GM18870 (cell line): ENCODE measurements around the gene RBBP8NL.

Experiments
- ATAC-seq: cut with Tn5 transposase; IDR thresholded peaks from one replicate; pipeline ENCODE4 v1.9.1; 2021; ENCODE audit warnings: moderate library complexity; ENCODE audit not compliant: unreplicated experiment

The RBBP8NL gene

DNA sequence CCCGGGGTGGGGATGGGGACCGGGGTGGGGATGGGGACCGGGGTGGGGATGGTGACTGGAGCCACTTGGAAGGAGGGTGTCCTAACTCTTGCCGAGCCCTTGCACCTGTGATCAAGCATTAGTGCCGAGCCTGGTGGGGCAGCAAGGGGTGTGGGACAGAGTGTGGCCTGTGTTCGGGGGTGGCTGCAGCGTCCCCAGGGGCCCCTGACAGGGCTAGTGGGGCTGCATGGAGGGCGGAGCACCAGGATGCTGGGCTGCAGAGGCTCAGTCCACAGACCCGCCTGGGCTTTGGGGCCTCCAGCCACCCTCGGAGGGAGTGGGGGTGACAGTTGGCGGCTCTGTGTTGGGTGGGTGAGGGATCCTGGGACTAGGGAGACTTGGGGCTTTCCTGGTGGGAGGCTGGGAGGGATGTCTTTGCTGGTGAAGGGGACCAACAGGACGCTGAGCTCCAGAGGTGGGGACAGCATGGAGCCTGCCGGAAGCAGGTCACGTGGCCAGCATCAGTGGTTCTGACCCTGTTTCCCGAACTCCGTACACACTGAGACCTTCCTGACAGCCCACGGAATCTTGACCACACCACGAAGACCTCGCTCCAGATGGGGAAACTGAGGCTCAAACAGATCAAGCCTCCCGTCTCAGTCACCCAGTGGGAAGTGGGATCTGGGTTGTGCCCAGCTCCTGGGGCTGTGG, 4.6 kb downstream of the RBBP8NL start:
- ATAC-seq, result no peak

DNA sequence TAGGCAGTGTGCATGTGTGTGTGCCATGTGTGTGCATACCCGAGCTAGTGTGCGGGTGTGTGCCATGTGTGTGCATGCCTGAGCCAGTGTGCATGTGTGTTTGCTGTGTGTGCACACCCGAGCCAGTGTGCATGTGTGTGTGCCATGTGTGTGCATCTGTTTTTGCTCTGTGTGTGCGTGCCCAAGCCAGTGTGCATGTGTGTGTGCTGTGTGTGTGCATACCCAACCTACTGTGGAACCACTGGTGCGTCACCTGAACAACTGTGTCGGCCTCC, 5.7 kb downstream of the RBBP8NL start:
- no peak for ATAC-seq

DNA sequence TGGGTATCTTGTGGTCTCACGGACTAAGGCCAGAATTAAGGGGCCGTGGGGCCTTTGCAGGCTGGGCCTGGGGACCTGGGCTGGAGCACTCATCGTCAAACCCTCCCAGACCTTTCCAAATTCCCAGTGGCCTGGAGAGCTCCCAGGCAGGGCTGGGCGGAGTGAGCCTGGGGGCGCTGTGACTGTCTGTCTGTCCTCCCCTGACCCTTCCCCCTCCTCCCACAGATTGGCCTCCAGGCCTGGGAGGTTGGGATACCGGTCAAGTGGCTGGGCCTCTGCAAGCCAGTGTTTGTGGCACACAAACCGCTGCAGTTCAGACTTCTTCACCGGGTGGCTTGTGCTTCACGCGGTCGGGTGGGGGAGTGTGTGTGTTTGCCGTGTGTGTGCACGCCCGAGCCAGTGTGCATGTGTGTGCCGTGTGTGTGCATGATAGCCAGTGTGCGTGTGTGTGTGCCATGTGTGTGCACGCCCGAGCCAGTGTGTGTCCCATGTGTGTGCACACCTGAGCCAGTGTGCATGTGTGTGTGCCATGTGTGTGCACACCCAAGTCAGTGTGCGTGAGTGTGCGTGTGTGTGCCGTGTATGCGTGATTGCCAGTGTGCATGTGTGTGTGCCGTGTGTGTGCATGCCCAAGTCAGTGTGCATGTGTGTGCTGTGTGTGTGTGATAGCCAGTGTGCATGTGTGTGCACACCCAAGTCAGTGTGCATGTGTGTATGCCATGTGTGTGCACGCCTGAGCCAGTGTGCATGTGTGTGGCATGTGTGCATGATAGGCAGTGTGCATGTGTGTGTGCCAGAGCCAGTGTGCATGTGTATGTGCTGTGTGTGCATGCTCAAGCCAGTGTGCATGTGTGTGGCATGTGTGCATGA, 6.3 kb downstream of the RBBP8NL start:
- ATAC-seq, result no peak

DNA sequence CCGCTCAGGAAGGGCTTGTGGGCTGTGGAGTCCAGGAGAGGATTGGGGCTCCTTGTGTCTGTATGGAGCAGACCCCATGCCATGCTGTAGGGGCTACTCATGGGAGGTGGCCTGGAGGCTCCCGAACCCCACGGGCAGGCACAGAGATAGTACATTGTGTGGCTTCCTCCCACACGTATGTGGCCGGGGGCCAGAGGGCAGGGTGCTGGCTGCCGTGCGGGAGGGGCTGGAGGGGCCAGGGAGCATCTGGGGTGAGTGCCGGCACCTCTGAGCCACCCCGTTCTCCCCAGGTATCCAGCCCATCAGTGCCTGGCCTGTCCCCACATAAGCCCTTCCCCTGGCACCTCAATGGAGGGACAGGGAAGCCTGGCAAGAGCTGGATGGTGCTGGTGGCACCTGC, 7.6 kb downstream of the RBBP8NL start:
- no peak for ATAC-seq

DNA sequence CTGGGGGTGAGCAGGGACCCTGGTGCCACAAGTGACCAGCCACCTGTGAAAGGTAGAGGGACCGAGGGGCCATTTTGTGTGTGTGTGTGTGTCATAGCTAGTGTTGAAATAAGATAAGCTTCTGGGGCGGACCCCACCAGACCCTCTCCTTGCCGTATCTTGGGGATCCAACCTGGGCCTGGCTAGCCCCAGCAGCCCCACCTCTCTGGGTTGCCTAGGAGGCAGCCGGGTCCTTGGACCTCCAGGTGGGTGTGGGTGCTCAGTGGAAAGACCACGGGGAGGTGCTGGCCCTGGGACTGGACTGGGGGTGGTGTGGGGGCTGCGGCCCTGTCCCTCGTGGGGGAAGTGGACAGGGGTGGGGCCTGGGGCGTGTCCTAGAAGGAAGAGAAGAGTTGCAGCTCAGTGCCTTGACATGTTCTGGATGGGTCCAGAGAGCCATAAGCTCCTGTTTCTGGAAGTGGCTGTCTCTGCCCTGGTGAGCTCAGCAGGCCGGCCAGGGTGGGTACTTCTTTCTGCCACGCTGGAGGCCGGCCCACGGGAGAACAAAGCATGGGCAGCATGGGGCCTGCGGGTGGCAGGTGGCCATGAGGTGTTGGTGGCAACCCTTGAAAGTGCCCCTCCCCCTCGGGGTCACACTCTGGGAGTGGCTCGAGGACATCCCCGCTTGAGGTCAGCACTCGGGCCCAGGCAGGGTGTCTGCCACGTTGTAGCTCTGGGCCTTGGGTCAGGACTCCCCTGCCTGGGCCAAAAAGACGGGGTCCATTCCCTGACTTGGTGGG, 8.4 kb downstream of the RBBP8NL start:
- ATAC-seq, result no peak

DNA sequence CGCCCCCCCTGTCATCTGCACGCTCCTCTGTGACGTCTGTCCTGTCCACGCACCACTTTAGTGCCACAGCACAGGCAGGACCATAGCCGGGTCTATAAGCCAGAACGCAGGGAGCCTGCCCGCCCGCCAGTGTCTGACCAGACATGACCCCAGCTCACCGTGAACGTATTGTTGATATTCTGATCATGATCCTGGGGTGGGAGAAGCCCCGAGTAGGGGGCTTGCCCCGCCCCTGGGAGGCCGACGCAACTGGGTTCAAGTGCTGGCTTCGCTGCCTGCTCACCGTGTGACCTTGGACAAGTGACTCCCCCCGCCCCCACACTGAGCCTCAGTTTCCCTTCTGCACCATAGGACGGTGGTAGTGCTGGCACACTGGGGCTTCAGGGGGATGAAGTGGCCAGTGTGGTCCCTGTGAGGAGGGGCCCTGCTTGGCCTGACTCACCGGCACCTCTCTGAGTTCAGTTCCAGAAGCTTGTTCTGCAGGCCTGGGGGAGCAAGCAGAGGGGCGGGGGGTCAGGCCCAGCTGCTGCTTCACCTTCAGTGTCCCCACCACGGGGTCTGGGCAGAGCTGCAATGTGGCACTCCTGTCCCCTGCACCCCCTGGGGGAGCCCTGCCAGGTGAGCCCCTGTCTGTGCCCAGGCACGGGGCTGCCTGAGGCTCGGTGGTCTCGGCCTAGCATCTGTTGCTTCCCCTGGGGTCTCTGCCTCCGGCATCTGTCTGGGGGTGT, 9.2 kb downstream of the RBBP8NL start:
- ATAC-seq, result no peak

DNA sequence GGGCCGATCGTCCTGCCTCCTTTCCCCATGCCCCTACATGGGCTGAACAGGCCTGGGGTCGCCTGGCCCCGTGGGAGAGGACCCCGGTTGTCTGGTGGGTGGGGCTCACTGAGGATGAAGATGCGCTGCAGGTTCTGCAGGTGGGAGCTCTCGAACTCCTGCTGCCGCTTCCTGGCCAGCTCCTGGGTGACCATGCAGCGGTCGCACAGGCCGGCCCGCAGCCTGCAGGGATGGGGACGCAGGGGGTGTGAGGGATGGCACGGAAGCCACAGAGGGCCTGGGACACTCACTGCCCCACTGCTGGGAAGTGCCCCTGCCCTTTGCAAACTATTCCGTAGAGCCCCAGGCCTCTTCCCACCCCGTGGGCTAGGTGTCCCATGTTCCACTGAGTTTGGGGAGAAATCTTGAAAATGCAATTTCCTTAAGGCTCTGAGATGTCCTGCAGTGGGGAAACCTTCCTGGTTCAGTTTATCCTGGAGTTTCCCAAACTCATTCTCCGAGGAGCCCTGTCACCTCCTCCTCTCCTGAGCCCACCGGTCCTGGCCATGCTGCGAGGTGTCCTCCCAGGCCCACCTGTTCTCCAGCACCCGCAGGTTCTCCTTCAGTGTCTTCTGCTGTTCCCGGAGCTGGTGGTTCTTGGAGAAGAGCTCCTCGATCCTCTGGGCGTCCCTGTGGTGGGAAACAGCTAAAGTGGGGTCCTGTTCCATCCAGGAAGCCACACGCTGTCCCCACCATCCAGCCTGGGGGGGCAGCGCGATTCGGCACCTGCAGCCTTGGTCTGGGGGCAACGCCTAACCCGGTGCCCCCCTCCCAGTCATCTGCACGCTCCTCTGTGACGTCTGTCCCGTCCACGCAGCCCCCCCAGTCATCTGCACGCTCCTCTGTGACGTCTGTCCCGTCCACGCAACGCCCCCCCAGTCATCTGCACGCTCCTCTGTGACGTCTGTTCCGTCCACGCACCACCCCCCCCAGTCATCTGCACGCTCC, 10.4 kb downstream of the RBBP8NL start:
- no peak for ATAC-seq

DNA sequence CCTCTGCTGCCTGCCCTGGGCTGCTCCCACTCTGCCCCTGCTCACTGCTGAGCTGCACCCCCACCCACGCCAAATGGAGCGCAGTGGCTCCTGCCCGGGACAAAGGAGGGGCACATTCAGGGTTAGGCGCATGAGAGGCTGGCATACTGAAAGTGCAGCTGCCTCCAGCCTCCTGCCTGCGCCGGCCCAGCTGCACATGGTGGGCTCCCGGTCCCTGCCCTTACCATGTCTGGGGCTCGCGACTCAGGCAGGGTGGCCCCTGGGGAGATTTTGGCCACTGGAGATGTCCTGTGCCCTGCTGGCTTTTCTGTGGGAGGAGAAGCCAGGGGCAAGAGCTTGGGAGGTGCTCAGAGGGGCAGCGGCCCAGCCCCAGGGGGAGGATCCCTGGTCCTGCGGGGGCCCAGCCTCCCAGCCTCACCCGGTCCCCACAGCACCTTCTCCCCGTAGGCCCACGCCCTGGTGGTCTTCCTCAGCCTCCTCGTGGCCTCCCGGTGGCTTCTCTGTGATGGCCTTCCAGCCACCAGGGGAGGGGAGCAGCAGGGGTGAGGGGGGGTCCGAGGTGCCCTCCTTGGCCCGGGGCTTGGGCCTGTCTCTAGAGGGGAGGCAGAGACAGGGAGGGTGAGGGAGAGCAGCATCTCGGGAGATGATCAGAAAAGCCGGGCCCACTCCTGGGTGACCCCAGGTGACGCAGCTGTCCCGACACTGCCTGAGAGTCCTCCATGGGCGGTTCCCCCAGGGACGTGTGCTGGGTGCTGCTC, 11.8 kb downstream of the RBBP8NL start:
- no peak for ATAC-seq

DNA sequence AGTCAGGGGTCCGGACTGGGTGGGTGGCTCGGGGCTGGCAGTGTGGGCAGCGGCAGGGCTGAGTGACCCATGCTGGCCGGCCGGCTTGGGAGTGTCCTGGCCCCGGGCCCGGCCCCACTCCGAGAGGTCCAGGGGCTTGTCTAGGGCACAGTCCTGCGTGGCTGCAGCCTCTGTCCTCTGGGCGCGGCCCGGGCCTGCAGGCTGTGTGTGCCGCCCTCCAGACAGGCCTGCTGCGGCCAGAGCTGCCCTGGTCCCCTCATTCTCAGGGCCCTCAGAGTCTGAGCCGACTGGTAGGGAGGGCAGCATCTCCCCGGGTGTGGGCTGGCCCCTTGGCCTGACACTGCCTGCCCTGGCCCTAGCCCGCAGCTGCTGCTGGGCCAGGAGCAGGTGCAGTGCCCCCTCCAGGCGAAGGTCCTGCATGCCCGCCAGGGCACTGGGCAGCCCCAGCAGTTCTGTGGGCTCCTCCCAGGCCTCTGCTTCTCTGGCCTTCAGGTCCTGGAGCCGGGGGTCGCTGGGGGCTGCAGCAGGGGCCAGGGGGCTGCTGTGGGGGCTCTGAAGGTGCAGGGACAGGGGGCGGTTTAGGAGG, 13.3 kb downstream of the RBBP8NL start:
- no peak for ATAC-seq

DNA sequence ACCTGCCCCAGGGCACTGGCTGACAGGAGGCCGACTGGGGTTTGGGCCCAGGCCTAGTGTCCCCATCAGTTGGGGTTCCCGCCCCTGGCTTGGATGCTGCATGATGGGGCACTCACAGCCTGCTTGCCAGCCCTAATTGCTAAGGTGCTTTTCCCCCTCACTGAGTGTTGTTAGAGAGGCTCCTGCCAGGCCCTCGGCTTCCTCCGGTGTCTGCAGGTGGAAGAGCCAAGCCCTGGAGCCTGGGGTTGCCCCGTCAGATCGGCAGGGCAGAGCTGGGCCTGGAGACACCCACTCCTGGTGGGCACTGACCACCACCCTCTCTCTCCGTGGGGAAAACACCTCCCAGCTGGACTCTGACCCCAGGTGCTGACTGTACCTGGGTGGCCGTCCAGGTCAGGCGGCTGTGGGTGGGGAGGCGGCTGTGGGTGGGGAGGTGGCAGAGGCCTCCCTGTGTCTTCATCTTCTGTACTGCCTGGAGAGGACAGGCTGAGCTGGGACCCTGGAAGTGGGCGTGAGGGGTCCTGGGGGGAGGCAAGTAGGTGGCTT, 14.2 kb downstream of the RBBP8NL start:
- ATAC-seq, result no peak

DNA sequence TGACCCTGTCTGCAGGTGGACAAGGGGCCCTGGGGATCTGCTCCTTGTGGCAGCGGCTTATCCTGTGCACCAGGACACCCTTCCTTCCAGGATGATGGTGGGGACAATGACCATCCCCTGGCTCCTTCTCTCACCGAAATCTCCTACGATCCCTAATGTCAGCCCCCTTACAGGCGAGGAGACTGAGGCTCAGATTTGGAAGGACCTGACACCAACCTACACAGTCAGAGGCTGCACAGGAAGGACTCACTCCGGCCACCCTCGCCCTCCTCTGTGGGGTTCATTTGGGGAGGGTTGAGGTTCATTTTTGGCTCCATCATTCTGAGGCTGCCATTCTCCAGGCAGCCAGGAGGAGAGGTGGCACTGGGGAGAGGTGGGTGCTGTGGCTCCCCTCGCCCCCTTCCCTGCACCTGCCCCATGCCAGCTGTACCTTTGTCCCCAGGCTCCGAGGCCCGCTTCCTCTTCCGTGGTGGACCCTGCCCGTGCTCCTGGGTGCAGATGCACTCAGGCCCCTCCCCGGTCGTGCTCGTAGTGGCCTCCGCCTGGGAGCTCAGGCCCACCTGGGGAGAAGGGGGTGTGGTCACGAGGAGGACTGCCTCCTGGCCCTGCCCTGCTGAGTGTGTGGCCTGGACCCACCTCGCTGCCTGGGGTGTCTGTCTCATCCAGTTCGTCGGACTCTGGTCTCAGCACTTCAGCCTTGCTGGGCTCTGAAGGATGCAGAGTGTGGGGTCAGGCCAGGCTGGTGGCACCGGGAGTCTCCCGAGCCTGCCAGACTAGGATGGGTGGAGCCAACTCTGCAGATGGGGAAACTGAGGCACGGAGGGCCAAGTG, 14.9 kb downstream of the RBBP8NL start:
- ATAC-seq, result no peak

DNA sequence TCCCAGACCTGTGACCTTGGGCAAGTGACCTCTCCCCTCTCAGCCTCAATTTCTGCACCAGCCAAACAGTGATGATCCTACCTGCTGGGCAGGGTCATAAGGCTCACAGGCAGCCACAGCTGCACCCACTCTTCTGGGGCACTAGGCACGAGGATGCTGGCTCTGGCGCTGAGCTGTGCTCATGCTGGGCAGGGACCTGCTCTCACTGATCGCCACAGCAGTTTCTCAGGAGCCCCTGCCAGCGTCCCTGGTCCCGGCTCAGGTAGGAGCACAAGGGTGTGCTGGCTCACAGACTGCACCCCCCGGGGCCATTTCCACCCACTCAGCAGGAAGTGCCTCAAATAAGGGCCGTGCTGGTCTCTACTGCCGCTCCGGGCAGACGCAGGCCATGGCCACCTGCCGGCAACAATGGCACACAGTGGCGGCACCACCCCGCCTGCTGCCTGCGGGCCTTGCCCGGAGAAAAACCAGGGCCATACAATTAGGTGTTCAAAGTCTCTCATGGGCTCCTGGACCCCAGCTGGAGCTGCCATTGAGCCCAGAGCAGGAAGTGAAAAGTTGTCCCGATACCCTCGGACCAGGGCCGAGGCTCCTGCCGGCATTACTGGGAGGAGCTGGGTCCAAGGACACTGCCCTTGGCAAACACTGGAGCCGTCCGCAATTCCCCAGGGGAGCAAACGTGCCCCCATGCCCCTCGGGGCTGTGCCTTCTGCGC, 15.7 kb downstream of the RBBP8NL start:
- ATAC-seq, result no peak

DNA sequence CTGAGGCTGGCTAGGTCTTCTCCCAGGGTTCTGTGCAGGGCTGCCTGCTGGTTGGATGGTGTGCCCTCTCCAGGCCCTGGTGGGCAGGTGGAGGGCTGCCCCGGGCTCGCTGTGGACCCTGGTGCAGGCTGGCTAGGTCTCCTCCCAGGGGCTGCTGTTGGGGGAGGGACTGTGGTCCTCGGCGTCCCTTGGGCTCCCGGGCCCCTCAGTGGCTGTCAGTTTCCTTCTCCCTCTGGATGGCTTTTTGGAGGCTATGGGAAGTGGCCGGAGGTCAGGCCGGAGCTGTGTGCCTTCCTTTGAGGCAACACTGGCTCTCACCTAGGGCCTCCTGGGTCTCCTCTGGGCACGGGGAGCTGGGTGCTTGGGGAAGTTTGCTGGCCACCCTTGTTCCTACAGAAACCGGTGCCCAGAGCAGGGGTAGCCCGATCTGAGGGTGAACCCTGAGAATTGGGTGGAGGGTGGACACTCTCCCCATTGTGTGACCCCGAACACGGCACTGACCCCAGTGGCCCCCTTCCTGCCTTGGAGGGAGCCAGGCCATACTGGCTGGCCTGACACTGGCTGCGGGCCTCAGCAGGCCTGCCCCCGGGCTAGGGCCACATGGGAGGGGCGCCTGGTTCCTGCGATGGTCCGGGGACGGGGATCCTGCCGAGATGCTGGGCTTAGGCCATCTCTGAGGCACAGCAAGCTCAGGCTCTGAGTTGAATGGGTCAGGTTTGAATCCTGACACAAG, 16.4 kb downstream of the RBBP8NL start:
- no peak for ATAC-seq

DNA sequence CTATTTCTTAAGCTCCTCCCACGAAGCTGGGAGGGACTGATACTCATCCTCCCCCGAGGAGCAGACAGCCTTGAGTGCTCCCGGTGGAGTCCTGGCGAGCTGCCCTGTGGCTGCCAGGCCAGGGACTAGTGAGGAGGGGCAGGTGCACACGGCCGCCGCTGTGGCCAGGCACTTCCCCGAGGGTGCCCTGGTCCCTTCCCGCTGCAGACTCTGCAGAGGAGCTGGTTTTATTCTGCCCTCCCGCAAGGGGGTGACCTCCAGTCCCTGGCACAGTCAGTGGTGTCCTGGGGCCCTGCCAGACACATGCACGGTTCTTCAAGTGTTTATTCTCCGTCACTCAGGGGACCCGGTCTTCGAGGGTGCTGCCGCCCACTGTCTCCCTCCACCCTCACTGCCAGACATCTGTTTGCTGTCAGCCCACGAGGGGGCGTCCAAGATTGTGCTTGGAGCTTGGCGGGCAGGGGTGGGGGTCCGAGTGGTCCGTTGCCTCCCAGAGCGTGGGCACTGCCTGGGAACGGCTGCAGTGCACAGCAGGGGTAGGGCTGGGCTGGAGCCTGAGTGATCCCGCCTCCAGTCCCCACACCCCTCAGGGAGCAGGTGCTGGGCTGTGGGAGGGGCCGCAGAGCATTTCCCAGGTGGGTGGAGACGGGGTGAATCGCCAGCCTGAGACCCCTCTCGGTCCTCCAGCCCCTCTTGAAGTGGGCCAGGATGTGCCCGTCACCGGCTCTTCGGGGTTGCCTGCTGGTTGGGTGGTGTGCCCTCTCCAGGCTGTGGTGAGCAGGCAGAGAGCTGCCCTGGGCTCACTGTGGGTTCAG, 17.2 kb downstream of the RBBP8NL start:
- no peak for ATAC-seq

DNA sequence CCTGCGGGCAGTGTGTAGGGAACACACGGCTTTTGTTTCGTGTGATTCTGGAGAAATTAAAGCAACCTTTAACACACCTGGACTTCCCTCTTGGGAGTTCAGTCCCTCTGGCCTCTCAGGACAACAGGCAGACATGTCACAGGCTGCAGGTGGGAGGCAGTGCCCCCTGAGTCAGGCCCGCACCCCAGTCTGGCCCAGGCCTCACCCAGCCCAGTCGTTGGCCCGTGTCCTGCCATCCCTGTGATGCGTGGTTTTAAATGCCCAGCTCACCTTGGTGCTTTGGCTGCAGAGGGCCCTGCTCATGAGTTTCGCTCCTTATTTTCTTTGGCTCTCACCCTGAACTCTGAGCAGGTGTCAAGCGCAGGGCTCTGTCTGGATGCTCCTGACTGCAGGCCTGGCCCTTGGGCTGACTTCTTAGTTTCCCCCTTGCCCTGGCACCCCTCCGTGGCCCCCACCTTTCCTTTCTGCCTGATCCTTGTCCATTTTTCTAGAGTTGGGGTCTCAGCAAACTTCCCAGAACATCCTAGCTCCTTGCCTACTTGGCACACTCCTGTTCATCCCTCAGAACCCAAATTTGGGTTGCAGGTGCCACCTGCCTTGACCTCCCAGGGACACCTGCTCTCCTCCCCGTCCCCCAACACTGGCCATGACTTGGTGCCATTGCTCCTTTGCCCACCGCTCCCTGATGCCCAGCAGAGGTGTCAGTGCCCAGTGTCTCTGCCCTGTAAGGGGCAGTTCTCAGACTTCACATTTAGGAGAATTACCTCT, 18.1 kb downstream of the RBBP8NL start:
- no peak for ATAC-seq
